MM.1S (cell line): Measurements from ENCODE around the gene IL15.

Experiments
- DNase-seq: peaks from one replicate; pipeline ENCODE4 v3.0.0-alpha.2; 2015
- H2AFZ ChIP-seq: fragments of 300-600 bp; sonication (generic); 2 replicates; pipeline ENCODE4 v1.6.0; 2016; ENCODE audit warnings: antibody characterized with exemption, low read length
- H3F3A ChIP-seq: fragments of 300-600 bp; sonication (generic); 2 replicates; pipeline ENCODE4 v1.6.1; 2016; ENCODE audit warnings: mild to moderate bottlenecking, antibody characterized with exemption, low read length, moderate library complexity, mixed read lengths; ENCODE audit not compliant: insufficient read depth
- H3K27ac ChIP-seq: fragments of 300-600 bp; sonication (generic); 2 replicates; pipeline ENCODE4 v1.5.1; 2016; ENCODE audit warnings: mild to moderate bottlenecking, low read length
- H3K27me3 ChIP-seq: fragments of 300-600 bp; sonication (generic); replicated peaks from 2 replicates; pipeline ENCODE4 v1.6.0; 2016; ENCODE audit warnings: low read length; ENCODE audit not compliant: insufficient read depth
- H3K36me3 ChIP-seq: fragments of 300-600 bp; sonication (generic); replicated peaks from 2 replicates; pipeline ENCODE4 v1.6.1; 2016; ENCODE audit warnings: mild to moderate bottlenecking, low read length, mixed read lengths; ENCODE audit not compliant: insufficient read depth
- H3K4me1 ChIP-seq: fragments of 300-600 bp; sonication (generic); 2 replicates; pipeline ENCODE4 v1.6.1; 2016; ENCODE audit warnings: low read length, mixed read lengths
- H3K4me2 ChIP-seq: fragments of 300-600 bp; sonication (generic); 2 replicates; pipeline ENCODE4 v1.6.0; 2016; ENCODE audit warnings: low read depth, low read length
- H3K4me3 ChIP-seq: fragments of 300-600 bp; sonication (generic); 2 replicates; pipeline ENCODE4 v1.5.1; 2016; ENCODE audit warnings: low read length, mixed read lengths
- H3K79me2 ChIP-seq: fragments of 300-600 bp; sonication (generic); 2 replicates; pipeline ENCODE4 v1.6.1; 2016; ENCODE audit warnings: mixed run types, low read length, mixed read lengths
- H3K9ac ChIP-seq: fragments of 300-600 bp; sonication (generic); 2 replicates; pipeline ENCODE4 v1.6.1; 2016; ENCODE audit warnings: low read length, mixed read lengths
- H3K9me2 ChIP-seq: fragments of 300-600 bp; sonication (generic); replicated peaks from 2 replicates; pipeline ENCODE4 v1.6.1; 2016; ENCODE audit warnings: mild to moderate bottlenecking, low read length, mixed read lengths; ENCODE audit not compliant: insufficient read depth
- H3K9me3 ChIP-seq: fragments of 300-600 bp; sonication (generic); replicated peaks from 2 replicates; pipeline ENCODE4 v1.6.1; 2016; ENCODE audit warnings: mild to moderate bottlenecking, low read length, mixed read lengths; ENCODE audit not compliant: insufficient read depth
- H4K20me1 ChIP-seq: fragments of 300-600 bp; sonication (generic); 2 replicates; pipeline ENCODE4 v1.6.1; 2016; ENCODE audit warnings: mild to moderate bottlenecking, low read length, moderate library complexity, mixed read lengths; ENCODE audit not compliant: insufficient read depth
- EZH2 ChIP-seq: fragments of 300-600 bp; sonication (generic); optimal IDR thresholded peaks from 2 replicates; pipeline ENCODE3; 2017; ENCODE audit warnings: low read depth, mild to moderate bottlenecking, antibody characterized with exemption, low read length, mixed read lengths
- EZH2phosphoT487 ChIP-seq: fragments of 300-600 bp; sonication (generic); IDR thresholded peaks from 2 replicates; pipeline ENCODE4 v1.6.1; 2018; ENCODE audit warnings: antibody characterized with exemption, low read length
- TF ChIP-seq, protein P1 (sequence below): fragments of 300-600 bp; sonication (generic); IDR thresholded peaks from 2 replicates; pipeline ENCODE4 v1.5.1; 2016; ENCODE audit warnings: antibody characterized with exemption, low read length, mixed read lengths

The IL15 gene

DNA sequence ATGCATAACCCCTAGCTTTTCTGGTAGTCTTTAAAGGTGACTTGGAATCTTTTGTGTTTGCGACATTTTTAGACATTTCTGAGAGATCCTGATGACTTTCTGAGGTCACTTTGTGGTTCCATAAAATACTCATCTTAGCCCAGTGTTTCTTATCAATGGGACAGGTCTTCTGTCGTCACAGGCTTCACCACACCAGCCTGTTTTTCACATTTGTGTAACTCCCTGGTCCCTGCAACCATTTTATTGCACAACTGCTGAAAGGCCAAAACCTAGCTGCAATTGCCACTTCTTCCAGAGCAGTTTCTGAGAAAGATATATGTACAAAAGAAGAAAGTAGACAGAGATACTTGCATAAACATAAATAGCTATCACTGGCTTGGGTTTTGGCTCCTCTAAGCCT, 120.9 kb downstream of the IL15 start:
- Histone ChIP-seq H3K27me3 (no peaks in the 10 kb centered on the region), H4K20me1 (no peaks in the 10 kb centered on the region), H3F3A (no peaks in the 10 kb centered on the region), H3K27ac (no peak overlapping the region), H2AFZ (no peak overlapping the region), H3K36me3 (no peaks in the 10 kb centered on the region), H3K4me2 (no peak overlapping the region), H3K9me3 (no peaks in the 10 kb centered on the region), H3K9ac (no peak overlapping the region), H3K79me2 (no peaks in the 10 kb centered on the region), H3K4me3 (no peak overlapping the region), H3K9me2 (no peaks in the 10 kb centered on the region), H3K4me1 (no peaks in the 10 kb centered on the region)
- DNase-seq, result no peak
- no peak for TF ChIP-seq EZH2
- TF ChIP-seq EZH2phosphoT487, result no peak
- TF ChIP-seq, protein P1, sequence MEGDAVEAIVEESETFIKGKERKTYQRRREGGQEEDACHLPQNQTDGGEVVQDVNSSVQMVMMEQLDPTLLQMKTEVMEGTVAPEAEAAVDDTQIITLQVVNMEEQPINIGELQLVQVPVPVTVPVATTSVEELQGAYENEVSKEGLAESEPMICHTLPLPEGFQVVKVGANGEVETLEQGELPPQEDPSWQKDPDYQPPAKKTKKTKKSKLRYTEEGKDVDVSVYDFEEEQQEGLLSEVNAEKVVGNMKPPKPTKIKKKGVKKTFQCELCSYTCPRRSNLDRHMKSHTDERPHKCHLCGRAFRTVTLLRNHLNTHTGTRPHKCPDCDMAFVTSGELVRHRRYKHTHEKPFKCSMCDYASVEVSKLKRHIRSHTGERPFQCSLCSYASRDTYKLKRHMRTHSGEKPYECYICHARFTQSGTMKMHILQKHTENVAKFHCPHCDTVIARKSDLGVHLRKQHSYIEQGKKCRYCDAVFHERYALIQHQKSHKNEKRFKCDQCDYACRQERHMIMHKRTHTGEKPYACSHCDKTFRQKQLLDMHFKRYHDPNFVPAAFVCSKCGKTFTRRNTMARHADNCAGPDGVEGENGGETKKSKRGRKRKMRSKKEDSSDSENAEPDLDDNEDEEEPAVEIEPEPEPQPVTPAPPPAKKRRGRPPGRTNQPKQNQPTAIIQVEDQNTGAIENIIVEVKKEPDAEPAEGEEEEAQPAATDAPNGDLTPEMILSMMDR, result no peak

DNA sequence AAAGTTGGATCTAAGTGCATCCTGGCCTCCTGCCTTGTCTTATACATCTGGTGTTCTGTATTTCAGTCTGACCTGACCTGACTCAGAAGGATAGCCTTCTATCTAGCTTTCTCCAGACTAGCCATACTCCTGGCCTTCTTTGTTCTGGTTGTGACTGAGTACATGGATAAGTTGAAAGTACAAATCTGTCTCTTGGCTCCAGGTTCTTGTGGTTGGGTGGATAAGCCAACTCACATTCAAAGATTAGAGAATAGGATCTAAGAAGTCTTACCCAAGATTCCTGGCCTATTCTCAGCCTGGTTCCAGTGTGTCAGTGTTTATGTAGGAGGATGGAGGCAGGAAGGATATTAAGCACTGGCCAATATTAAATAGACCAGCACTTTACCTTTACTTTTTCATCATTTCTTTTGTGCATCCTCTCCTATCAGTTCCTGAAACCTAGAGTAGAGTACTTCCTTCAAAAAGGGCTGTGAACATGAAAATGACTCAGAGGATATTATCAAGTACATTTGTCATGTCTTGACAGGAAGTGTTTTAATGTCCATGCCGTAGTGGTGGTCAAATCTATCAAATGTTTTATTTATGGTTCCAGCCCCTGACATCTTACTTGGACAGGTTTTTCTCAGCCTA, 123.5 kb downstream of the IL15 start:
- Histone ChIP-seq H3K4me3 (no peak overlapping the region), H2AFZ (no peak overlapping the region), H3K9me2 (no peaks in the 10 kb centered on the region), H3K4me2 (no peak overlapping the region), H3K36me3 (no peaks in the 10 kb centered on the region), H4K20me1 (no peaks in the 10 kb centered on the region), H3K27me3 (no peaks in the 10 kb centered on the region), H3K27ac (no peak overlapping the region), H3F3A (no peaks in the 10 kb centered on the region), H3K9me3 (no peaks in the 10 kb centered on the region), H3K9ac (no peak overlapping the region), H3K79me2 (no peaks in the 10 kb centered on the region), H3K4me1 (no peaks in the 10 kb centered on the region)
- DNase-seq, result no peak
- no peak for TF ChIP-seq EZH2
- no peak for TF ChIP-seq EZH2phosphoT487
- TF ChIP-seq, protein P1, result no peak

DNA sequence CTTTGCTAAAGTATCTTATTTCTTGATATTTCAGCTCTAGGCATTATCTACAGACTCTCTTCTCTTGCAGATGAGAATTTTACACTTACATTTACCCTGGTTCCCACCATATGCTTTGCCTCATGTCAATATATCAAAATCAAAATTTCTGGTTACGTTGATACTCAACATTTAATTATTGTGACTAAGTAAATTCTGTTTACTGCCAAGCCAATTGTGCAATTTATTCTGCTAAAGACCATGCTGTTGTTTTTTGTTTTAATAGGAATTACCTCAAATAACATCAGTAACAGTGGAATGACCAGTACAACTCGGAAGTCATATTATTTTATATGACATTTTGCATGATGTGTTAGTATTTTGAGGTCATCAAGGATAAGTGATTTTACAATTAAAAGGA, 125.5 kb downstream of the IL15 start:
- TF ChIP-seq, protein P1, result no peak
- TF ChIP-seq EZH2phosphoT487 (no peak), EZH2 (no peak)
- DNase-seq, result no peak

More for the DNA sequence above, 125.5 kb downstream of the IL15 start:
- H3K27me3 ChIP-seq, result no peaks in the 10 kb centered on the region
- H3K79me2 ChIP-seq, result no peaks in the 10 kb centered on the region
- H3K9ac ChIP-seq, result no peak overlapping the region
- H3K9me3 ChIP-seq, result no peaks in the 10 kb centered on the region
- no peaks in the 10 kb centered on the region for H3F3A ChIP-seq
- no peak overlapping the region for H3K27ac ChIP-seq
- no peak overlapping the region for H2AFZ ChIP-seq
- H4K20me1 ChIP-seq, result no peaks in the 10 kb centered on the region
- no peaks in the 10 kb centered on the region for H3K4me1 ChIP-seq
- no peaks in the 10 kb centered on the region for H3K36me3 ChIP-seq
- H3K4me2 ChIP-seq, result no peak overlapping the region
- no peak overlapping the region for H3K4me3 ChIP-seq
- no peaks in the 10 kb centered on the region for H3K9me2 ChIP-seq
